ENCODE measurements around the gene RGS16. TPM values are rescaled to one million over a fixed set of nuclear protein-coding genes. Genes with fewer than 3 reads are reported as not detected.
A peak's percentile ranks its signal among the peaks of the same experiment; 100 is the strongest.

The RGS16 gene
- total and polyA plus RNA-seq, 9 of the 15 experiments (the other 6 are each of a cell fraction or from before 2014, with no cell fraction given), result 0.07 to 0.55 (median 0.36) TPM

GRCh38 chr1:182588500-182589396 is 15.4 kb downstream of the RGS16 start, which contains the start of gene RNASEL (continued):
- no peak for TF ChIP-seq PBX2 (CRISPR knock-in tag; IDR thresholded peaks at IDR 0.05; ENCODE audit: low read depth)
- peak; percentile 53 for TF ChIP-seq PBX2 (tag; conservative IDR thresholded peaks at IDR 0.05; ENCODE audit: low read depth)
- TF ChIP-seq JUND (IDR thresholded peaks at IDR 0.05; ENCODE audit: borderline replicate concordance, low read depth, low read length), result peak; percentile 48
- peak; percentile 7; the same call in 2 of the 3 replicates for TF ChIP-seq JUND (tag; IDR thresholded peaks at IDR 0.05; ENCODE audit: borderline replicate concordance, low read depth, low read length)
- TF ChIP-seq MEF2D (tag; conservative IDR thresholded peaks at IDR 0.05; ENCODE audit: low read depth), result no peak
- TF ChIP-seq MTA1 (IDR thresholded peaks at IDR 0.05; ENCODE audit: borderline replicate concordance), result peak; percentile 82; the same call in 1 of the 2 replicates
- peak; percentile 76; the same call in 1 of the 2 replicates for TF ChIP-seq HBP1 (CRISPR knock-in tag; IDR thresholded peaks at IDR 0.05)
- no peak for TF ChIP-seq ZBTB7A (IDR thresholded peaks at IDR 0.05; ENCODE audit: borderline replicate concordance, control insufficient read depth, low read depth, low read length)
- no peak for TF ChIP-seq ZNF583 (CRISPR knock-in tag; IDR thresholded peaks at IDR 0.05)
- TF ChIP-seq IRF9 (tag; IDR thresholded peaks at IDR 0.05), result no peak
- no peak for TF ChIP-seq NFE2L1 (tag; IDR thresholded peaks at IDR 0.05; ENCODE audit: borderline replicate concordance, low read depth)
- no peak for TF ChIP-seq NR1H2 (CRISPR knock-in tag; IDR thresholded peaks at IDR 0.05)
- TF ChIP-seq HCFC1 (IDR thresholded peaks at IDR 0.05; ENCODE audit: low read depth, low read length), result peak; percentile 4; the same call in 1 of the 2 replicates
- no peak for TF ChIP-seq IRF2 (CRISPR knock-in tag; IDR thresholded peaks at IDR 0.05)
- no peak for TF ChIP-seq NCOA4 (IDR thresholded peaks at IDR 0.05; ENCODE audit: partially characterized antibody)
- no peak for TF ChIP-seq CBX2 (IDR thresholded peaks at IDR 0.05; ENCODE audit: insufficient read depth, low read length, poor library complexity, severe bottlenecking)
- no peak for TF ChIP-seq ZNF408 (CRISPR knock-in tag; IDR thresholded peaks at IDR 0.05; ENCODE audit: low read depth)
- no peak for TF ChIP-seq GTF3C2 (IDR thresholded peaks at IDR 0.05; ENCODE audit: borderline replicate concordance, extremely low read depth, insufficient read length)
- peak; percentile 51; the same call in 1 of the 2 replicates for TF ChIP-seq DPF2 (IDR thresholded peaks at IDR 0.05)

Data from K562 (cell line).